GM19438 (cell line): ENCODE measurements around the gene WNT3A.

ENCODE experiments used
- ATAC-seq: cut with Tn5 transposase; IDR thresholded peaks from one replicate; pipeline ENCODE4 v1.9.1; 2021; ENCODE audit warnings: low read depth; ENCODE audit not compliant: unreplicated experiment

Gene WNT3A

GRCh38 chr1:228046421-228047182 is 39.8 kb downstream of the WNT3A start:
- no peak for ATAC-seq

GRCh38 chr1:228047183-228047466 is 40.3 kb downstream of the WNT3A start:
- ATAC-seq: no peak

- no peak for ATAC-seq
Measured at GRCh38 chr1:228048120-228048519, 41.3 kb downstream of the WNT3A start.

- ATAC-seq: no peak
Measured at GRCh38 chr1:228048659-228049298, 42.0 kb downstream of the WNT3A start.

- no peak for ATAC-seq
Measured at GRCh38 chr1:228050571-228051231, 43.9 kb downstream of the WNT3A start.

- ATAC-seq: no peak
Measured at GRCh38 chr1:228058172-228058948, 51.6 kb downstream of the WNT3A start.

GRCh38 chr1:228058949-228059633 is 52.3 kb downstream of the WNT3A start:
- peak; percentile 28 for ATAC-seq

GRCh38 chr1:228059634-228060457 is 53.0 kb downstream of the WNT3A start:
- ATAC-seq: peak; percentile 64

GRCh38 chr1:228060458-228061190 is 53.8 kb downstream of the WNT3A start:
- ATAC-seq: no peak

- ATAC-seq: no peak
Measured at GRCh38 chr1:228061411-228062084, 54.8 kb downstream of the WNT3A start.

GRCh38 chr1:228062085-228062791 is 55.4 kb downstream of the WNT3A start:
- no peak for ATAC-seq

GRCh38 chr1:228062812-228063211 is 56.0 kb downstream of the WNT3A start:
- no peak for ATAC-seq

- ATAC-seq: no peak
Measured at GRCh38 chr1:228063251-228064191, 56.7 kb downstream of the WNT3A start.

GRCh38 chr1:228064296-228064695 is 57.5 kb downstream of the WNT3A start:
- no peak for ATAC-seq

- ATAC-seq: no peak
Measured at GRCh38 chr1:228064741-228065542, 58.1 kb downstream of the WNT3A start.
